Fibroblast of skin of left biceps (primary cell): ENCODE results near the gene NMNAT2.
"Not testable (repeated sequence)": the region's sequence is repeated elsewhere in the genome, so short reads cannot be mapped to it uniquely, and the experiment has no call there.

ENCODE experiments used
- DNase-seq, 2 experiments: peaks; one replicate each; pipeline ENCODE4 v3.0.0-alpha.2; 2013; ENCODE audit warnings: low read depth in 2 of 2

NMNAT2 gene

DNA sequence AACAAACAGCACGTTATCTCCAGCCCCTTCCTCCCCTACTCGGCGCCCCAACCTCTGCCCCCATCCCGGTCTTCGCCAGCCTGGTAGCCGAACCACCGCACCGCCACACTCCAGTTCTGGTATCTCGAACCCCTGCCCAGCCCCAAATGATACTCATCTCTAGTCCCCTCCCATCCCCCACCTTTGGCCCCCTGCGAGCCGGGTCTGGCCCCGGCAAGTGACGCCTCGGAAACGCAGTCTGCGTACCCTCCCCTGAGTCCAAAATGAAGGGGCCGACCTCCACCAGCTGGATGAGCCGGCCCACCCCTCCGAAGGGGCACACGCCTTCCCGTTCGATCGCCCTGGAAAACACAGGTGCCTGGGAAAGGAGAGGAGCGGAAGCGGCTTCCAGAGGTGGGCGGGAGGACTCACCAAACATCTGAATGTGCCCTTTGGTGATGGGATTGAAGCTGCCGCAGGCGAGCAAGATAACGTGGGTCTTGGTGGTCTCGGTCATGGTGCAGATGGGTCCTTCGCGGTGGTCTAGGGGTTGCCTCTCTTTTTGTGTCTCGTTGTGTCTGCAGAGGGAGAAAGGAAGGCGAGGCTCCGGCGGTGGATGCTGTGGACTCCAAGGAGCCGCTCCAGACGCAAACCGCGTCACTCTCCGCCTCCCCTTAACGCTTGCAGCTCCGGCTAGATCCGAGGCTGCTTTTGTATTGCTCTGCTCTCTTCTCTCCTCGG is at the start of gene NMNAT2:
TSS of gene NMNAT2 (minus strand) at position 609 of the 720 bp plus-strand sequence. CDS start at position 496, 113 bp downstream.
- DNase-seq = no peak

DNA sequence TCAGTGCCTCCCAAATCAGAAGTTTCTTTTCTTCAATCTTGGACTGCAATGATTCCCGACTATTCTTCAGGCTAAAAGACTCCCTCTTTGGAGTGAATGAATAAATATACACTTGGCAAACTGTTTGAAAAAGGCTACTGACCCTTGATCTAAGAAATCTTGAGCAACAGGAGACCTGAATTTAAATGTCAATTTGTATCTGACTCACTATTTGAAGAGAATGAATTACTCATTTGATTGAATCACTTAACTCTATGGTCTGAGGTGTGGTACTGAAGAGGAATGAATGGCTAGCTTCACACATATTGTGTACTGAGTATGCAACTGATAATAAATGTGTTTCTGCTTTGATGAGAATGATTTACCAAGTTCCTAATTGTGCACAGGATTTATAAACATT is 49.5 kb upstream of the NMNAT2 start:
- no peak for DNase-seq

GRCh38 chr1:183466781-183467180 is 48.6 kb upstream of the NMNAT2 start:
- no peak for DNase-seq

GRCh38 chr1:183463566-183463965 is 45.4 kb upstream of the NMNAT2 start:
- DNase-seq = no peak

GRCh38 chr1:183461350-183461749 is 43.2 kb upstream of the NMNAT2 start:
- DNase-seq = no peak

DNA sequence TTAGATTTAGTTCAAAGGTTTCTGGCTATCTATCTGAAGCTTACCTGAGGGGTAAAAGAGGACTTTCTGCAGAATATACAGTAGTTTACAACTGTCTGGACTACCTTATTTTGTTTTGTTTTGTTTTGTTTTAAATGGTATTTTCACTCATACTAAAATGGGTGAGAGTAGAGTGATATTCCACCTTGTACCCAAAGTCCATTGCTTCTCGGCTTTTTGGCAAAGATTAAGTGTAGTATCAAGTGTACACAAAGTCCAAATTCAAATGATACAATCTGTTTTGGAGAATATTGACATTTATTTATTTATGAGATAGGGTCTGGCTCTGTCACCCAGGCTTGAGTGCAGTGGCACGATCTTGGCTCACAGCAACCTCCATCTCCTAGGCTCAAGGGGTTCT is 42.4 kb upstream of the NMNAT2 start:
- DNase-seq = no peak

DNA sequence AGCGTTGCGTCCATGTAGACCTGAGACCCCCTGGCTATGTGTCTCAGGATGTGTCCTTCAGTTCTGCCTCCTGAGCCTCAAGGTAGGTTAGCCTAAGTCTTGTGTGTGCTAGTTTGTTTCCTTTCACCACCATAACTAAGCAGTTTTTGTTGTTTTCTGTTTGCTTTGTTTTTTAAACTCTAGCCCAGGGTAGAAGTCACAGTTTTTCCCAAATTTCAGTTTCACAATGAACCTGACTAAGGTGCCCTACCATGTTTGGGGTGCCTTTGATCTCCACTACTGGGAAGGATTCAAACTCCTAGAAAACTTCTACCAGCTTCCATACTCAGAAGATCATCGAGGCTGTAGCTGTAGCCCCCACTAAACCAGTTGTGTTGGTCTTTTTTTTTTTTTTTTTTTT is 39.3 kb upstream of the NMNAT2 start:
- DNase-seq = no peak

DNA sequence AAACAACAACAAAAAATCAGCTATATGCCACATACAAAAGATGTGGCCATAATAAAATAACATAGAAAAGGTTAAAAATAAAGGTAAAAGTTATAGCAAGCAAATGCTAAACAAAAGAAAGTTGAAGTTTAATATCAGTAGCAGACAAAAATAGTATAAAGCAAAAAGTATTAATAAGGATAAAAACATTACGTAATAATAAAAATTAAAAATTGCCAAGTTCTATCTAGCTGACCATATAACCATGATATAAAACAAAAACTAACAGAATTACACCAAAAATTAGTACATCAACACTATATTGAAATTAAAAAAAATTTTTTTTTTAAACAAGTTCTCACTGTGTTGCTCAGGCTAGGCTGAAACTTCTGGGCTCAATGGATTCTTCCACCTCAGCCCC is 38.6 kb upstream of the NMNAT2 start:
- DNase-seq = no peak

DNA sequence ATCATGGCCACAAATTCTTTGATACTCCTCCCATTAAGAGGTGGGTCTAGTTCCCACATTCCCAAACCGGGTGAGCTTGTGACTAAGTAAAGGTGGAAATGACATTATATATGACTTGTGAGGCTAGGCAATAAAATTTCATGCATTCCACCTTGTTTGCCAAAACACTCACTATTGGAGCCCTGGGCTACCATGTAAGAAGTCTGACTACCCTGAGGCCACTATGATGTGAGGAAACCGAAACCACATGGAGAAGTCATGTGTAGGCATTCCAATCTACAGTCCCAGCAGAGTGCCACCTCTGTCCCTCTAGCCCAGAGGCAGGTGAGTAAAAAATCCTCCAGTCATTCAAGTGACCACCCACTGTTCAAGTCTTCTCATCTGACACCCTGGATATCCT is 36.2 kb upstream of the NMNAT2 start:
- DNase-seq = no peak

DNA sequence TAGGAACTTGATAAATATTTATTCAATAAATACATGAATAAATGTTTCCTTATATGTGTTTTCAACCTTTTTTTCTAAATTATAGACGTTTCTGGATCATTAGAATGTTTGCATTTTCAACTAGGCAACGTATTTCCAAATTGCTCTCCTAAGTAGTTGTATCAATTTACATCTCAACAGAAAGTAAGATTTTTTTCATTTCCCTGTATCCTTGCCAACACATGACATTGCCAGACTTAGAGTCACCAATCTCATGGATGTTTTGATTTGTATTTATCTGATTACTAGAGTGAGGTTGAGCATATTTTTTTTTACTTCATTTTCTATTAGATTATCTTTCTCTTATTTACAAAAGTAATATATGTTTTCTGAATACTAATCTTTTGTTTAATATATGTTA is 31.9 kb upstream of the NMNAT2 start:
- DNase-seq = no peak

DNA sequence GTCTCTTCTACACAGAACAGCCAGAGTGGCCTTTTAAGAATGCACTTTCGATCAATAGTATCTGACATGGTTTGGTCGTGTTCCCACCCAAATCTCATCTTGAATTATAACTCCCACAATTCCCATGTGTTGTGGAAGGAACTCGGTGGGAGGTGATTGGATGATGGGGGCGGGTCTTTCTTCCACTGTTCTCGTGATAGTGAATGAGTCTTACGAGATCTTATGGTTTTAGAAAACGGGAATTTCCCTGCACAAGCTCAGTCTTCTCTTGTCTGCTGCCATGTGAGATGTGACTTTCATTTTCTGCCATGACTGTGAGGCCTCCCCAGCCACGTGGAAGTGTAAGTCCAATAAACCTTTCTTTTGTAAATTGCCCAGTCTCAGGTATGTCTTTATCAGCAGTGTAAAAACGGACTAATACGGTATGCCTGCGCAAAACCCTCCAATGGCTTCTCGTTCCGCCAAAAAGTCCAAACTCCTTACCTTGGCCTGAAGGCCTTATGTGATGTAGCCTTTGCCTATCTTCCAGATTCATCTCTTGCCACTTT is 31.1 kb upstream of the NMNAT2 start:
- DNase-seq = no peak

DNA sequence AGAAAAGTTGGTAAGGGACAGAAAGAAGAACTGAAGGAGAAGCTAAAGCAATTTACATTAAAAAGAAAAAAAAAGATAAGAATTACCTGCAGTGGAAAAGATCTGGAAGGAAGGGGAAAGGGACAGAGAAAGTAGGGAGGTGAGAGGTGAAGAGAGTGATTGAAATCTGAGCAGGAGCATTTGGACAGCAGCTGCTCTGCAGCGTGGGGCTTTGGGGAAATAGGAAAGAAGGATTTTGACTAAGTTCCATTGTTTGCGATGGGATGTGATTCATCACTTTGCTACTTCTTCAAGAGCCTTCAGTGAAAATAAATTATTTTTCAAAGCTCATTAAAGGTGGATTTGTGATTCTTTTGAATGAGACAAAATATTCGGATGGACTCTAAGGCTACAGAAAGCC is 26.1 kb upstream of the NMNAT2 start:
- DNase-seq = no peak

GRCh38 chr1:183443466-183443865 is 25.3 kb upstream of the NMNAT2 start:
- no peak for DNase-seq

GRCh38 chr1:183443011-183443410 is 24.8 kb upstream of the NMNAT2 start:
- DNase-seq = no peak

DNA sequence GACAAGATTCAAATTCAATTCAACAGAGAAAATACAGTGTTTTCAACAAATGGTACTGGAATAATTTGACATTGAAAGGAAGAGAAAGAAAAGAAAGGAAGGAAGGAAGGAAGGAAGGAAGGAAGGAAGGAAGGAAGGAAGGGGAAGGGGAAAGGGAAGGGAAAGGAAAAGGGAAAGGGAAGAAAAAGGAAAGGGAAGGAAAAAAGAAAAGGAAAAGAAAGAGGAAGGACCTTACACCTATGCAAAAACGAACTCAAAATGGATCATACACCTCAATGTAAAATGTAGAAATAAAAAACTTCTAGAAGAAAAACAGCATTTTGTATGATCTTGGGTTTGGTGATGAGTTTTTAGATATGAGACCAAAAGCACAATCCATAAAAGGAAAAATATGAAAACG is 19.9 kb upstream of the NMNAT2 start:
- DNase-seq = no peak

DNA sequence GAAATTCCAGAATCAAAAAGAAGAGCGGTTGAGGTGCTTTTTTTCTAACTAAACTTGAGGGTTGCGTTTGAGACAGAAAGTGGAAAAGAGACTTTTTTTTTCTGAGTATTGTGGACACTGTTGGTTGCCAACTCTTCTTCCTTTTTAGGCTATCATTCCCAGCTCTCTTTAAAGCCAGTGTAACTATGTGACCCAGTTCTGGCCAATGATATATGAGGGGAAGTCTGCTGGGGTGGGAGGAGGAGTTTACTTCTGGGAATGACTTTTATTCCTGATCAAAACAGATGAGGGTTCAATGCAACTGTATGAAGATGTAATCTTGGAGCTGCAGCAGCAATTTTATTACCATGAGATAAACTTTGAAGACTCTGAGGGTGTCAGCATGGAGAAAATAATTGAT is 17.3 kb upstream of the NMNAT2 start:
- no peak for DNase-seq

GRCh38 chr1:183433703-183434102 is 15.5 kb upstream of the NMNAT2 start:
- DNase-seq = no peak

- no peak for DNase-seq
Observed at GRCh38 chr1:183432548-183432875, 14.3 kb upstream of the NMNAT2 start.

- no peak for DNase-seq
Observed at GRCh38 chr1:183431840-183432547, 13.8 kb upstream of the NMNAT2 start.

- DNase-seq = not testable (repeated sequence)
Observed at GRCh38 chr1:183427591-183427990, 9.4 kb upstream of the NMNAT2 start.

GRCh38 chr1:183424691-183425090 is 6.5 kb upstream of the NMNAT2 start:
- no peak for DNase-seq

GRCh38 chr1:183423541-183423940 is 5.4 kb upstream of the NMNAT2 start:
- DNase-seq = no peak

GRCh38 chr1:183419399-183419798 is 1.2 kb upstream of the NMNAT2 start:
- DNase-seq = no peak
